ENCODE data around the gene RBM47. TPM values are rescaled to one million over a fixed set of nuclear protein-coding genes. Genes with fewer than 3 reads are reported as not detected.

Gene RBM47
- total RNA-seq, 1 experiment from 2014 or later: 0.28 TPM

DNA sequence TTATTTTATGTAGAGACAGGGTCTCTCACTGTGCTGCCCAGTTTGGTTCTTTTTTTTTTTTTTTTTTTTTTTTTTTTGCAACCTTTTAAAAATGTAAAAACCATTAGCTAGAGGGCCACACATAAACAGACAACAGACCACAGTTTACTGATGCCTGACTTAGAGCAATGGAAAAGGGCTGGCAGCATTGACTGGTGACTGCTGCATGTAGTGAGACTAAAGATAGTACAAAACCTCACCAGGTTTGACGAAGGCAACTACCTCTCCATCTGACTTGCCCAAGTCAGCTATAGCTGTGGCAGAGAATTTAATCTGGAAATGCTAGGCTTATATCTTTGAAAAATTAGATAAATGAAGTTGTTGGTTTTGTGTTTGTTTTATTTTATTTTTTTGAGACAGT lies 102.9 kb downstream of the RBM47 start:
- POLR2A ChIA-PET (ENCODE audit: low non-redundant PET): no interaction called here
- H3K36me3 ChIP-seq (ENCODE audit: insufficient read depth, low read length, poor library complexity, severe bottlenecking): no peaks in the 10 kb centered on the region
- H3K27me3 ChIP-seq (replicated peaks; ENCODE audit: insufficient read depth, low read depth, low read length, poor library complexity): no peaks in the 10 kb centered on the region
- H3K27ac ChIP-seq (ENCODE audit: low read depth, low read length, poor library complexity, severe bottlenecking): no peak overlapping the region
- BruUV-seq (replicated peaks): no TSS peak
- intact Hi-C loops (cut with micrococcal nuclease; ENCODE audit: unreplicated experiment): no loop called here
- H3K4me1 ChIP-seq (ENCODE audit: insufficient read depth, low read length, poor library complexity, severe bottlenecking): no peaks in the 10 kb centered on the region
- no peak overlapping the region for H3K4me3 ChIP-seq (ENCODE audit: low read depth, low read length, poor library complexity, severe bottlenecking)
- TF ChIP-seq, protein P1, sequence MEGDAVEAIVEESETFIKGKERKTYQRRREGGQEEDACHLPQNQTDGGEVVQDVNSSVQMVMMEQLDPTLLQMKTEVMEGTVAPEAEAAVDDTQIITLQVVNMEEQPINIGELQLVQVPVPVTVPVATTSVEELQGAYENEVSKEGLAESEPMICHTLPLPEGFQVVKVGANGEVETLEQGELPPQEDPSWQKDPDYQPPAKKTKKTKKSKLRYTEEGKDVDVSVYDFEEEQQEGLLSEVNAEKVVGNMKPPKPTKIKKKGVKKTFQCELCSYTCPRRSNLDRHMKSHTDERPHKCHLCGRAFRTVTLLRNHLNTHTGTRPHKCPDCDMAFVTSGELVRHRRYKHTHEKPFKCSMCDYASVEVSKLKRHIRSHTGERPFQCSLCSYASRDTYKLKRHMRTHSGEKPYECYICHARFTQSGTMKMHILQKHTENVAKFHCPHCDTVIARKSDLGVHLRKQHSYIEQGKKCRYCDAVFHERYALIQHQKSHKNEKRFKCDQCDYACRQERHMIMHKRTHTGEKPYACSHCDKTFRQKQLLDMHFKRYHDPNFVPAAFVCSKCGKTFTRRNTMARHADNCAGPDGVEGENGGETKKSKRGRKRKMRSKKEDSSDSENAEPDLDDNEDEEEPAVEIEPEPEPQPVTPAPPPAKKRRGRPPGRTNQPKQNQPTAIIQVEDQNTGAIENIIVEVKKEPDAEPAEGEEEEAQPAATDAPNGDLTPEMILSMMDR (conservative IDR thresholded peaks at IDR 0.05; ENCODE audit: low read depth, low read length): no peak
- no peak for TF ChIP-seq EZH2 (IDR thresholded peaks at IDR 0.05; ENCODE audit: borderline replicate concordance, low read depth, low read length, poor library complexity, severe bottlenecking)
- no peaks in the 10 kb centered on the region for H3K9me3 ChIP-seq (ENCODE audit: low read depth, low read length, poor library complexity, severe bottlenecking)
- CTCF ChIA-PET: no interaction called here
- DNase-seq (ENCODE audit: low spot score): no peak

DNA sequence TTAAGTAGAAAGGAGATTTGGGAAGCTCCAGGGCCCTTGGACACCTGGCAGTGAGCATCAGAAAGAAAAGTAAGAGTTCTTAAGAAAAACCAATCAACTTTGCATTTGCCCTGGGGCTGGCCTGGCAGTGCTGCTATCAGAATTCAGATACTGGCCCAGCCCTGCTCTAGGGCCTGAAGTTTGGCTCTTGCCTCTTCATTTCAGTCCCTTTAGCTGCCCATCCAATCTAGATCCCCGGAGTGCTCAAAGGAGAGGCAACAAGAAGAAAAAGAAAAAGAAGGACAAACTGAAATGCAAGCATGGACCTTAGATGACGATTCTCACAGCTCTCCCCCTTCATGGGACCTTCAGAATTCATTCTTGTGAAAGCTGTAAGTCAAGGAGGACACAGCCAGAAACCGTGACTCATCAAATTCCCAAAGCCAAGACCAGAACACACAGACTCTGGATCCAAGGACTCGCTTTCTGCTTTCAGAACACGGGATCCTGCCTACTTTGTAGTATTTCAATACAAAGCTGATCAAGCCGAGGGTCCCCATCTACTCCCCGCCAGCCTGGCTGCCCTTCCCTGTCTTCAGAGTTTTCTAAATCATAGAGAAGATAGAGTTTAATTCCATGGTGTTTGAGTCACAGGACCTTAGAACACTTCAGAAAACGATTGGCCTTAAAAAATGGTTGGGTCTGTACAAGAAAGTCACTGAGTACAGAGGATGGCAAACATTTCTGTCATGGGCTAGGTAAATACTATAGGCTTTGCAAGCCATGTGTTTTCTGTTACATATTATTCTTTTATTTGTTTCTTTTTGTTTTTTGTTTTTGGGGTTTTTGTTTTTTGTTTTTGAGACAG lies 103.7 kb downstream of the RBM47 start:
- TF ChIP-seq, protein P1 (conservative IDR thresholded peaks at IDR 0.05; ENCODE audit: low read depth, low read length): no peak
- TF ChIP-seq EZH2 (IDR thresholded peaks at IDR 0.05; ENCODE audit: borderline replicate concordance, low read depth, low read length, poor library complexity, severe bottlenecking): no peak
- no peak overlapping the region for H3K27ac ChIP-seq (ENCODE audit: low read depth, low read length, poor library complexity, severe bottlenecking)
- intact Hi-C loops (cut with micrococcal nuclease; ENCODE audit: unreplicated experiment): no loop called here
- BruUV-seq (replicated peaks): no TSS peak
- peak; percentile 15 for DNase-seq (ENCODE audit: low spot score)
- H3K4me1 ChIP-seq (ENCODE audit: insufficient read depth, low read length, poor library complexity, severe bottlenecking): no peaks in the 10 kb centered on the region
- no peaks in the 10 kb centered on the region for H3K36me3 ChIP-seq (ENCODE audit: insufficient read depth, low read length, poor library complexity, severe bottlenecking)
- H3K9me3 ChIP-seq (ENCODE audit: low read depth, low read length, poor library complexity, severe bottlenecking): no peaks in the 10 kb centered on the region
- CTCF ChIA-PET: no interaction called here
- H3K27me3 ChIP-seq (replicated peaks; ENCODE audit: insufficient read depth, low read depth, low read length, poor library complexity): no peaks in the 10 kb centered on the region
- no peak overlapping the region for H3K4me3 ChIP-seq (ENCODE audit: low read depth, low read length, poor library complexity, severe bottlenecking)
- POLR2A ChIA-PET (ENCODE audit: low non-redundant PET): no interaction called here

DNA sequence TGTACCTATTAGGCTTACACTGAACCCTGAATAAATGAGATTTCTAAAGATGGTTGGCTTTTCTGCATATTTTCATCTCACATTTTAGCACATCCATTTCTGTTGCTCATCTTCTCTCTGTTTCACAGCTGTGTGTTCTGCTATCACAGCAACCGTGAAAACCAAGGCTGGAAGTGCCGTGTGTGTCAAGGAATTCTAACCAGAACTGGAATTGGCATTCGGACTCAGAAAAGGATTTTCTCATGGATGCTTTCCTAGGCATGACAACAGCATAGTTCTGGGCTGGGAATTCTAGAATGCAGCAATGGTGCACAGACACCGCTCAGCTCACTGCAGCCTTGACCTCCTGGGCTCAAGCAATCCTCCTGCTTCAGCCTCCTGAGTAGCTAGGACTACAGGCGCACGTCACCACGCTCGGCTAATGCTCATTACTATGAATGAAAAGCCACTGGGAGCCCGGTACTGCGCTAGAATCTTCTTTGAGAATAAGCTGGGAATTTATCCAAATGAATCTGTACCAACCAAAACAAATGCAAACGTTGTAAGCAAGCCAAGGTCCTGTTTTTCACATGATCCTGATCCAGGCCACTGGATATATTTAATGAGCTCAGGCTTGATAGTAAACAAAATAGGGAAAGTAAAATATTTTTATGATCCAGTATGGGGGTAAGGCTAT lies 105.2 kb downstream of the RBM47 start:
- no TSS peak for BruUV-seq (replicated peaks)
- no peaks in the 10 kb centered on the region for H3K36me3 ChIP-seq (ENCODE audit: insufficient read depth, low read length, poor library complexity, severe bottlenecking)
- H3K27ac ChIP-seq (ENCODE audit: low read depth, low read length, poor library complexity, severe bottlenecking): no peak overlapping the region
- intact Hi-C loops (cut with micrococcal nuclease; ENCODE audit: unreplicated experiment): no loop called here
- no peaks in the 10 kb centered on the region for H3K9me3 ChIP-seq (ENCODE audit: low read depth, low read length, poor library complexity, severe bottlenecking)
- CTCF ChIA-PET: no interaction called here
- no peaks in the 10 kb centered on the region for H3K27me3 ChIP-seq (replicated peaks; ENCODE audit: insufficient read depth, low read depth, low read length, poor library complexity)
- no peak overlapping the region for H3K4me3 ChIP-seq (ENCODE audit: low read depth, low read length, poor library complexity, severe bottlenecking)
- POLR2A ChIA-PET (ENCODE audit: low non-redundant PET): no interaction called here
- TF ChIP-seq, protein P1 (conservative IDR thresholded peaks at IDR 0.05; ENCODE audit: low read depth, low read length): no peak
- no peak for TF ChIP-seq EZH2 (IDR thresholded peaks at IDR 0.05; ENCODE audit: borderline replicate concordance, low read depth, low read length, poor library complexity, severe bottlenecking)
- H3K4me1 ChIP-seq (ENCODE audit: insufficient read depth, low read length, poor library complexity, severe bottlenecking): no peaks in the 10 kb centered on the region
- no peak for DNase-seq (ENCODE audit: low spot score)
